ENCODE measurements around the gene MAGI2.
"Not testable (repeated sequence)": the region's sequence is repeated elsewhere in the genome, so short reads cannot be mapped to it uniquely, and the experiment has no call there.

MAGI2 gene

DNA sequence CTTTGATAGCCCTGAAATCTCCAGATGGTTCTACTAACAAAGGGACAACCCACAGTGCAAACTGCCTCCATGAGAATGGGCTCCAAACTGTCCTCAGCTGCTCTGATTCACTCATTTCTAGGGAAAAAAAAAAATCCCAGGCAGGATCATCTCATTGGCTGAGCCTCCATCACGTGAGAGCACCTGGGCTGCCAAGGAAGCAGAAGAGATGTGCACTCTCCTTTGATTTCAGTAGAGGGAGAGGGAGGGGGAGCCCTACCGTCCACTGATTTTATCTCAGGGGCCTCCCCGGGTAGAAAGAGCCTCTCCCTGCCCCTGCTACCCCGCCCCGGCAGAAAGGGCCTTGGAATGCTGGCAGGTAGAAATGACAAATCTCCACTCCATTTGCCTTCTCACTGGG is 929.5 kb downstream of the MAGI2 start:
- DNase-seq = no peak

DNA sequence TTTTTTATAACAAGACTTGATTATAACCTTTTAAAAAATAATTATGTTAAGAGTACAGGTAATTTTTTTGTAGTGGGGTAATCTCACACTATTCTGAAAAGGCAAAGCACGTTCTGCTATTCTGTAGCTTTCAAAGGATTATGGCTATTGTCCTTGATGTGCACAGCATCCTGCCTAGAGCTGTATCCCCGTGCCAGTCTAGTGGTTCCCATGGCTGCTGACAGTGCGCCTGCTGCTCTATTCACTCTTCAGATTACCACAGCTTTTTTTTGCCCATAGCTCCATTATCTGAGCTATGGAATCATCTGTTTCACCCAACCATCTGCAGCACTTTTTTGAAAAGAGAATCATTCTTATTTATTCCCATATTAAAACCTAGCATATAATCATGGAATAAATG is 931.5 kb downstream of the MAGI2 start:
- DNase-seq = no peak

DNA sequence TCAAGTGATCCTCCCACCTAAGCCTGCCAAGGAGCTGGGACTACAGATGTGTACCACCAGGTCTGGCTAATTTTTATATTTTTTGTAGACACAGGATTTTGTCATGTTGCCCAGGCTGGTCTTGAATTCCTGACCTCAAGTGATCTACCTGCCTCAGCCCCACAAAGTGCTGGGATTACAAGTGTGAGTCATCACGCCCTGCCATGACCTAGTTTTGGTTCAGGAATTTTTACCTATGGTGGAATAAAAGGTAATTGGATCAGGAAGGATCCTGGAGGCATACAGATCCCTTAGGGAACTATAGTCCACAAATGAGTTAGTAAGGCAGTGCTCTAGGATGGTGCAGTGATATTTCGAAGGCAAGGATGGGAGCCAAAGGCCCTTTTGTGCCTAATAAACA is 937.0 kb downstream of the MAGI2 start:
- no peak for DNase-seq

DNA sequence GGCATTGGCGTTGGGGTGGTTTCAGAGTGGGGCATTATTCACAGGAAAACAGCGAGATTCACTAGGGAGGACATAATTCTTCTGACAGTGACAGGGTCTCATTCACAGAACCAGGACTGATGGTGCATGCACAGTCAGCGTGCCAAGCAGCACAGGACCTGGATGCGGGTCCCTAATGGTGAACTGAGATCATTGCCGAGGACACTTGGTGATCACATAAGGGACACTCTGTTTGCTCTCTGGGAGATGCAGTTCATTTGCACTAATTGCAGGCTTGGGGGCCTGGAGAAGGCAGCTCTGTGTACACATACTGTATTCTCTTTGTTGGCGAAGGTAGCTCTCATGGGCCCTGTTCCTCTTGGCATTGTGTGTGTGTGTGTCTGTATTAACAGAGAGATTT is 938.8 kb downstream of the MAGI2 start:
- DNase-seq = no peak

DNA sequence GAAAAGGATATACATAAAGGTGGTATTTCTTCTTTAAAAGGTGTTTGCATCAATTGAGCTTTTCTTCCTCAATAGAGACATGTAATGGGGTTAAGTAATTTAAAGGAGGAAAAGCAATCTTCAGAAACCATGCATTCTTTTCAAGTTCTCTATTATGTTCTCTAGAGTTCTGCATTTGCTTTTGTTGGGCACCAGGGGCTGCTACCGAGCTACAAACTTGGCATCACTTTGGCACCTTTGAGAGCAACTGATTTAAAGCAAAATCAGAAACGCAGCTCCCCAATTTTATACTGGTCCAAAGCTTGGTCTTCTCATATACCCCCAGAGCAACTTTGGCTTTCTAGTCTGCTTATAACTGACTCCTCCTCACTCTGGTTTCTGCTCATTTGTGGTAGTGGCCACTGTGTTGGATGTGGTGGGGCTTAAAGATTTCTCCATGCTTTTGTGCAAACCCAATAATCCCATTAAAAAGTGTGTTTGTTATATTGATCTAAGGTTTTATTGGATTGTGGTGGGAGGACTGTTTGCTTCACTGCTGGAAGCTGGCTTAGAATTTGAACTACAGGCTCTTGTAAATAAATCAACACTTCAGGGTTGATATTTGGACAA is 942.8 kb downstream of the MAGI2 start:
- DNase-seq = no peak

DNA sequence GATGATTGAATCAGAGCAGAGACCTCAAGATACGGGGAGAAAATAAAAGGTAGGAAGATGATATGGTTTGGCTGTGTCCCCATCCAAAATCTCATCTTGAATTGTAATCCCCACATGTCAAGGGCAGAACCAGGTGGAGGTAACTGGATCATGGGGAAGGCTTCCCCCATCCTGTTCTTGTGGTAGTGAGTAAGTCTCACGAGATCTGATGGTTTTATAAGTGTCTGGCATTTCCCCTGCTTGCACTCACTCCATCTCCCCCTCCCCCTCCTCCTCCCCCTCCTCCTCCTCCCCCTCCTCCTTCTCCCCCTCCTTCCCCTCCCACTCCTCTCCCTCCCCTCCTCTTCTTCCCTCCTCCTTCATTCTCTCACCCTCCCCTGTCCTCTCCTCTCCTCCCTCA is 950.2 kb downstream of the MAGI2 start:
- DNase-seq = not testable (repeated sequence)

DNA sequence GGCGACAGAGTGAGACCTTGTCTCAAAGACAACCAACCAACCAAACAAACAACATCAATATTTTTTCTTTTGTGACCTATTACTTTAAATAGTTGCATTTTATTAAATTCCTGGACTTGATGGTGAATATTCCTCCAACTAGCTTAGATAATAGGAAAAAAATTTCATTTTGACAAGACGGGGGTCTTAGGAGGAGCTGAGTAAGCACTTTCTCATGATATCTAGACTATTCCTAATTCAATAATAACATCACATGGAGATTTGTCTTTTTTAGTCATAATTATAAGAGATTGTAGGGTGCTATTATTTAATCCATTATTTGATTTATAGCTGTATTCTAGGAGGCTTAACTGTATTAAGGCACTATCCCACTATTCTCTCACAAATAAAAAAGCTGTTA is 952.4 kb downstream of the MAGI2 start:
- DNase-seq = no peak

DNA sequence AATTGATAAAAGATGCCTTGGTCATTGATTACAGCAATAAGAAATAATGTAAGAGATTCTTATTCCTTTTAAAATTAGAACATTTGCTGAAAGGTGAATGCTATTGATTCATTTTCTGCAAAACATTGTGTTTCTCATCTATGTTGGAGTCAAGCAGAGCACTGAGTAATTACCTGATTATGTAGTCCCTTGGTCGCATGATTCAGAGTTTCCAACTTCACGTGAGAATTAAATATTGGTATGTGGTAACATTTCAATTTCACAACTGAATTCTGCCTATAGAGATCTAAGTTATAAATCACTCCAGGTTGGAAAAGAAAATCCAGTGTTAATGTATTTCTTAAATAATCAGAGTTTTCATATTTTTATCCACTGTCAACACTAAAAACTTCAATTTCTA is 953.5 kb downstream of the MAGI2 start:
- no peak for DNase-seq

DNA sequence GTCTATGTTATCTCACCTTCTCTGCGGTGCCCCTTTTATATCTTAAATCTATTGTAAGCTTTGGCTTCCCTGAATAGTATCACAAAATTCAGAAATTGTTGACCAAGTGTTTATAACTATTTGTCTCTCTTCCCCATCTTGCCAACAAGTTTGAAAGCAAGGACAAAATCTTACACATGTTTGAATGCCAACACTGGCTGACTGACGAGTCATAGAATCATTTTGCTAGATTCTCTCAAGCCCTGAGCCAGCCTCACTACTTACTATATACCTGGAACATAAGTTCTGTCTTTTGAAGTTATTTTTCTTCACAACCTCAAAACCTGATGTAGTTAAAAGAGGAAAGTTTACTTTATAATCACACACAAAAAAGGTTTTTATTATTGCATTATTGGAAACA is 954.2 kb downstream of the MAGI2 start:
- no peak for DNase-seq

DNA sequence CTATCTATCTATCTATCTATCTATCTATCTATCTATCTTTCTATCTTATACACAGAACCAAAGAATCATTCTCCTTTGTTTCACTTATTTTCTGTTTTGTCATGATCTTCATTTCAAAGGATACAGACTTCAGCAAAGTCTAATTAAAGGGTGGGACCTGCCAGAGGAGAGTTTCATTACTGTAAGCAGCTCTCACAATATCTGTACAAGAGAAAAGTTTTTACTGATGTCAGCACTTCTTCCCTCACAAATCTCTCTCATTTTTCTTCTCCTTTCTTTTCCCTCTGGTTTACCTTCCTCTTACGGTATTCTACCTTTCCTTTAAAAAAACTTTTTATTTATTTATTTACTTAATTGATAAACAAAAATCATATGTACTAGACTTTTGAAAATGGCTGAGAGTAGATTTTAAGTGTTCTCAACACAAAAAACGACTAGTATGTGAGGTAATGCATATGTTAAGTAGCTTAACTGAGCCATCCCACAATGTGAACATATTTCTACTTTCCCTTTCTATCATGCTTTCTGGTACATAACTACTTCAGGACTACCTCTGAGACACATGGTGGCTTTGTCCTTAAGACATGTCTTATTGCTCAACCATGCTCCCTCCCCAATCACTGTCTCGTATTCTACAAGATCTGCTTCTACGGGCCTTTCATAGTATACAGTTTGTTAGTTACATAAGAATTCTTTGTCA is 955.6 kb downstream of the MAGI2 start:
- no peak for DNase-seq

DNA sequence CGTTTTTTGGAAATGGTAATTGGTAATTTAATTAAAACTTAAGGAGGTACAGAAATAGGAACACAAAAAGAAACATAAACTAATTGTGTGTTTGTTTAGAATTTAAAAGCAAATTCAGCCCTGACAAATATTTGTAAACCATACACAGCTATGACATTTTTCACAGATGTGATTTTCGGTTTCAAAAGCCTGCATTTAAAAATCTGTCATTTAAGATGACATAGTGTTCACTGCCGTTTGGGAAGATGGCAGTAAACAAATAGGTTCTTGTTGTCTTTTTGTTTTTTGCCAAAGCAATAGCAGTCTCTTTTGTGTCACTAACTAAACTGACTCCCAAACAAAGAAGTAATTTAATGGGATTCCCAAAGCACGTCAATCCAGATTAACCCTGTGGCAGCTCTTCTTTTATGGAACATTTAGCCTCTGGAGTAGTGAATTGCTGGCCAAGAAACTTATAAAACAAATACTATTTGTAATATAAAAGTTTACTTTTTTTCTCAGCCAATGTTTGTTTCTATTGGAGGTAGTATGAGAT is 957.3 kb downstream of the MAGI2 start:
- no peak for DNase-seq

DNA sequence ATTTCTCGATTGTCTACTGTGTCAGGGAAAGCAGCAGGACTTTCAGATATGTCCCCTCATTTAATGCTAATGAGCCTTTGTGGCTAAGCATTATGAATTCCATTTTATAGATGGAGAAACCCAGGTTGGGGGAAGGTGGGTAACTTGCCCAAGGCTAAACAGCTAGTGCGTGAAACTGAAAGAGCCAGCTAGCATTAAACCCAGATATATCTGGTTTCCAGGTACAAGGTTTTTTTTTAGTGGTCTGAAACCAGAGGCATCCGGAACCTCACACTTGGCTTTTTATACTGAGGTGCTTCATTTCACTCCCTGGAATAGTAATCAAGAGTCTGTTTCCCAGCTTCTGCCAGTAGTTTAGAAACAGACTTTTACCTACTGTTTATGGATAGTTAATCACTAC is 960.1 kb downstream of the MAGI2 start:
- no peak for DNase-seq

DNA sequence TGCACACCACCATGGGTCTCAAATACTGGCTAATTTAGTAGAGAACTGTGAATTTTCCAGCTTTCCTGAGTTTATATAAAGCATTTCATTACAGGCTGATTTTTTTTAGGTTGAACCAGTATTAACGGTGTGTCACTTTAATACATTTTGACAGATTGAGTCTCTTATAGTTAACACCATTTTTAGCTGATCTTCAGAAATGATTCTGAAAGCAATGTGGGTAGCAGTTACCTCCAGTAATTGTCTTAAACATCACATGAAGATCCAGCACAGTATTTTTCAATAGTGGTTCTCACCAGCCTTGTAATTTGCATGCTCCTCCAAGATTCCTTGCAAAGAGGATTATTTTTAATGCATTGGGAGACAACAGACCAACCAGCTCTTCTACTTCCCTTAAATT is 961.3 kb downstream of the MAGI2 start:
- no peak for DNase-seq

DNA sequence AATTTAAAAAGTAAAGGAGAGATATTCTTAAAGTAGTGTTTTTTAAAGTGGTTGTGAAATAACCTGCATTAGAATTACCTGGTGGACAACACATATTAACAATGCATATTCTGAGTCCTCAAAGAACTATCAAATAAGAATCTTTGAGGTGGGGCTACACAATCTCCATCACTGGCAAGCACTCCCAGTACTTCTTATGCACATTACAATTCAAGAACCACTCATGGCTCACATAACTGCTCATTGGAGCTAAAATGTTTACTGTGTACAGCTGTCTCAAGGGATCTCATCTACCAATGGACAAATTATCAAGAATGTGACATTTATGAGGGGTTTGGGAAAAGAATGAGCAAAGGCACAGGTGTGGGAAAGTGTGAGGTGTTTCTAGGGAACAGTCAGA is 962.9 kb downstream of the MAGI2 start:
- DNase-seq = no peak

DNA sequence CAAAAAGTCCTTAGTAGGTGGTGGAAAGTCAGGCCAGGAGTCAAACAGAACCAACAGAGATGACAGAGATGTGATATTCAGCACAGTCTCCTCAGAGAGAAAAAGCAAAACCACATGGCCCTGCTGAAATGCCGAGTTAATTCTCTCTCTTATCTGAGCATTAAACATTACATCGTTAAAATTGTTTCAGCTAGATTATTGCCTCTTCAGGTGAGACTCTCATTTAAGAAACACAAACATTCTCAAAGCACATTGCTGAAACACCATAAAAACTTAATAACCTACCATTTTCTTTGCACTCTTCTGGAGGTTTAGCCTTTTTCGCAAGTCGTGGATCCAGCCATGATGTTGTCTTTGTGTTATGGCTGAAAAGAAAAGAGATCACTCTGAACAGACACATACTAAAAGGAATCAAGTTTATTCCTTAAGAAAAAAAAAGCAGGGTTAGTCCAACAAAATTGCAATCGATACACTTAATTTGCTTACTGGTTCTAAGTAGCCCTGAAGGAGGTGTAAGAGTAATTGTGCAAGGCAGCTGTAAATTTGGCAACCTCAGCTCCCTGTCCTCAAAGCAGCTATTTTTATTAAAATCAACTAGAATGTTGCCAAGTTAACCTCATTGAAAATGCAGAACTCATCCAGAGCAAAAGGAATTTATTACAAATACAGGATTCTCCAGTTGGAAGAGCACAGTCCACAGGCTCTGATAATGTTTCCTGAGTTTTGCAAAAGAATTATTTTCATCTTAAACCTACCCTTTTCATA is 963.8 kb downstream of the MAGI2 start:
- no peak for DNase-seq

DNA sequence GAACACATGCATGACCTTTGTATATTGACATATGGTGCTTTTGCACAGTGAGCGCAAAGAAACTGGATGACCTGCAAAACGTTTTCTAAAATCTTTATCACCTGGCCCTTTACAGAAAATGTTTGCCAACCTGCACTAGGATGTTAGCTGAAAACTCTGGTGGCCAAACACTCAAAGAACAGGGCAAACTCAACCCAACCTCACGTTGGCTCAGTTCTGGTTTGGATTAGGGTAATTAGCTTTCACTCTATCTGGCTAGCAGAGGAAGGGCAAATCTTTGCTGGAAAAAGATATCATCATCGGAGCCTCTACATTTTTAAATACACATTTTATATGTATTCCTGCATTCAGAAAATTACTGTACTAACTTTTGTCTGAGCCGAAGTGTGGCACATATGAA is 966.0 kb downstream of the MAGI2 start:
- no peak for DNase-seq

DNA sequence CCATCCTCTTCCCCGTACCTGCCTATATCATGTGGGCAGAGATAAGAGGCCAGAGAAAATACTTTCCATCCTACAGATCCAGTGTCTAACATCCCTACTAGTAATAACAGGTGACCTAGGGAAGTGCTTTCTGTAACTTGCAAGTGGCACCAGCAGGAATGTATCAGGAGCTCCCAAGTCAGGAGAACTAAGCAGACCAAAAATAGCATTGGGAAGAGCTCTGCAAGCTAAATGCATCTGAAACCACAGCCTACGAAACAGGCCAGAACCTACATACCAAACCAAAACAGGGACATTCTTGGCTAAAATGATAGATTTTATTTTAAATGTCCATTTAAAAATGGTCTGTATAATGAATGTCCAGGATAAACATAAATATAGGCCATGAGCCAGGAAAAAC is 974.1 kb downstream of the MAGI2 start:
- no peak for DNase-seq

DNA sequence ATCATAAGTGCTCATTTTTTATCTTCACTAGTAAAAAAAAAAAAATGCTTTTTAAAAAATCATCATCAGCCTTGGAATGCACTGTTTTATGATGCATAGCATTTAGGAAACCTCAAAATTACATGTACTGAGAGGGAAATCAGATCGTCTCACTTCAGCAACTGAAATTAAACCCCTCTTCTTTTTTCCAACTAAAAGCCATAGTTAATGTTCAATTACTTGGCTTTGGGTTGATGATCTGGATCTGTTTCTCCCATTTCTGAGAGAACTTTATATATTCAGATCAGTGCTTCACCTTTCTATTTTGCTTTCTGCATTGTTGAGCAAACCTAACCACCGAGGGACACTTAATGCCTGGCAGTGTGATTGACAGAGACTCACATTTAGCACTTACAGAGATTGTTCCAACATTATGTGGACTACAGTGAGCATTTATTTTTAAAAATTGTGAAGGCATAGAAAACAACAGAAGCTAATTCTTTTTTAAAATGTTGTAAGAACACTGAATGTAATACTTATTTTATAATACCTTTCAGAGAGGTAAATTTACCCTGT is 976.5 kb downstream of the MAGI2 start:
- DNase-seq = no peak

DNA sequence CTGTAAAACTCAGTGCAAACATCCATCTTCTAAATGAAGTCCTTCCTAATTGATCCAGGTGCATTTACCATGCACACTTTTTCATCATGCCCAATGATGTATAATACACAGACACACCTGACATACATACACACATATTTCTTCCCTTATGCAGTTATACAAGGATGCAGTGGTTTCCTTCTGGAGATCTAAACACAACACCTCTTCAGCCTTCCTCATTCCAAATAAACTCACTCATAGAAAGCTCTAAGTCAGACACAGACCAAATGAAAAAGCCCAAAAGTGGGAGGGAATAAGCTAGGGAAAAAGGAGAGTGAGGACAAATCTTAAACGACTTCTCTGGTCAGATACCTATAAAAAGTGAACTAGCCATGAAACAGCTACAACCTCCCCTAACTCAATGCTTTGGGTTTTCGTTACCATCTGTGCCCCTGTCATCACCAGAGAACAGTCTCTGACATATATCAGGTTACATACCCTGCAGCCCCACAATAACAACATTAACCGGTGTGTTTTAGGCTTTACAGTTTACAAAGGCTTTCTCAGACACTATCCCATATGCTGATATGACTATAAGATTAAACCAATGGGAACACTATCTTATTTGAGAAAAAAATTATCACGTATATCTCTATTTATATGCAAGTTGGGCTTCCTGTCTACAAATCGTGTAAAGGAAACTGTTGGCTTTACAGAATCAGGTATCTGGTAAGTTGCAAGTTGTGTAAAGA is 979.7 kb downstream of the MAGI2 start:
- DNase-seq = no peak

DNA sequence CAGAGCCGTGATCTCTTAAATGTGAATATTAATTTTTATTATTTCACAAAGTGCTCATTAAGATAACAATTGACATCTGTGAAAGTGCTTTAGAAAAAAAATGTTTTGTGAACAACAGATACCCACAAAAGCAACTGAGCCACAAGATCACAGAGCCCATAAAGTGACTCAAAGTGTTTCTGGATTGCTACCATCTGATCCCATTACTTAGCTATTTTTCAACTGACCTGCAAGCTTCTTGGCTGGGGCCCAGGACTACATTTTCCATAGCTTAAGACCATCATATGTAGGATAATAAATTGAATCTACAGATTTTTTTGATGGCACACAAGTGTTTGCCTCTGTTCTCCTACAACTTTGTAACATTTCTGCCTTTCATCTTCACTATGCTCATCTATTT is 980.4 kb downstream of the MAGI2 start:
- no peak for DNase-seq

DNA sequence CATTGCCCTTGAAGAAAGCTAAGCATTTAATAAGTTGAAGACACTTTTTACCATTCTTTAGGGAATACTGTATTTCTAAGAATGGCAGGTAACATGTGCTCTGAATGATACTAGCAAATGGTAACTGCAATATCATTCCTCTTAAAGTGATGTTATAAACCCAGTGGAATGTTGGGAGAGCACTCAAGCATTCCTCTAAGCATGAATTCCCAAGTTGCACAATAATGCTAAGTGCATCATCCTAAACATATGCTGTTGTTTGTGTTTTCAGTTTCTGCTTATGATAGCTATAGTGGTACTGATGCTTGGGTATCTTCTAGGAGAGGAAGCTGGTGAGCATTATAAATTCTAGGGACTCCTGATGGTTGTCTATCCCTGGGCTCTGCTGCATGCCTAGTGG is 980.9 kb downstream of the MAGI2 start:
- DNase-seq = no peak

DNA sequence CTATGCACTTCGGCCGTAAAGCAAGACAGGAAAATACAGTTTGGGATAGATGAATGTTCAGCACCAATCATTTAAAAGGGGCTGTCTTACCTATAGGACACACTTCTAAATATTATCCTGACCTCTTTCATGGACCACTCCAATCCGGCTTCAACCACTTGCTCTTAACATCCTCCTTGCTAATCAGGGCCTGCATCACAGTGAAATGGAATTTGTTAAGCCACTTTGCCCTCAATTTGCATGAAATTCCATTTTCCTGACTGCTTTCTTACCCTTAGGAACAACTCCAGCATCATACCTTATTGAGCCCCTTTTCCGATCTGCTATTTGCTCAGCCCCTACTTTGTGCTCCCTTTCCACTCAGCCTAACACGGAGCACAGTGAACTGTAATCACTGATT is 987.6 kb downstream of the MAGI2 start:
- DNase-seq = no peak

DNA sequence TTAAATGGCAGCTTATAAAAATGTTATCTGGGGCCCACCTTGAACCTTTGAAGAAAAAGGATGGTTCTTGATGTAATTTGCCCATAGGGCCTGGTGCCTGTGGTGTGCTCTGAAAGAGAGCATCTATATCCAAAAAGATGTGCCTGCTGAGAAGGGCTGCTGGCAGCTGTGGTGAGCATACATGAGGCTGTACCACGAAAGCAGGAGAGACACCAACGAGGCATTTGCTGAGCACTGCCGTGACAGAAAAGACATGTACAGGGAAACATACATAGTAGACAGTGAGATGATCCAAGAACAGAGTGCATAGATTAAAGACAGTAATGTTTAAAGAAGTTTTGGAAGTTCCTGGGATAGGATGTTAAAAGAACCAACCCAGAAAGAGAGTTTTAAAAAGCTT is 990.4 kb downstream of the MAGI2 start:
- no peak for DNase-seq
